GM12864 (cell line): ENCODE data around the gene LYZL1.

Source experiments
- DNase-seq: peaks from one replicate; pipeline ENCODE4 v3.0.0-alpha.2; 2011; ENCODE audit warnings: low read depth
- H3K4me3 ChIP-seq: 2 replicates; pipeline ENCODE4 v1.5.1; 2011; ENCODE audit warnings: mild to moderate bottlenecking, low read depth, low read length, control low read depth
- TF ChIP-seq, protein P1 (sequence below): IDR thresholded peaks from 2 replicates; pipeline ENCODE4 v1.5.1; 2011; ENCODE audit warnings: low read depth, mild to moderate bottlenecking, moderate library complexity, low read length, control low read depth, inconsistent platforms; ENCODE audit errors: missing control alignments

LYZL1 gene

DNA sequence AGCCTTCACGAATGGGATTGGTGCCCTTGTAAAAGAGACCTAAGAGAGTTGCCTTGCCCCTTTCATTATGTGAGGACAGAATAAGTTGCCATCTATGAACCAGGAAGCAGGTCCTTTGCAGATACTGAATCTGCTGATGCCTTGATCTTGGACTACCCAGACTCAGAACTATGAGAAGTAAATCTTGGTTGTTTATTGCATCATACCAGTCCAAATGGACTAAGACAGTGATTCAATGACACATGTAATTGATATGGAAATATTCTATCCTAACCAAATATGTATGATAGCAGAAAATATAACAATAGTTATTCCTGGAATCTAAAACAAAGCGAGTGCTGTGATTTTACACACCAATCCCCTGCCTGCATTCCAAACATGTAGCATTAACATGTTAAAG is 17.0 kb upstream of the LYZL1 start:
- DNase-seq = no peak

DNA sequence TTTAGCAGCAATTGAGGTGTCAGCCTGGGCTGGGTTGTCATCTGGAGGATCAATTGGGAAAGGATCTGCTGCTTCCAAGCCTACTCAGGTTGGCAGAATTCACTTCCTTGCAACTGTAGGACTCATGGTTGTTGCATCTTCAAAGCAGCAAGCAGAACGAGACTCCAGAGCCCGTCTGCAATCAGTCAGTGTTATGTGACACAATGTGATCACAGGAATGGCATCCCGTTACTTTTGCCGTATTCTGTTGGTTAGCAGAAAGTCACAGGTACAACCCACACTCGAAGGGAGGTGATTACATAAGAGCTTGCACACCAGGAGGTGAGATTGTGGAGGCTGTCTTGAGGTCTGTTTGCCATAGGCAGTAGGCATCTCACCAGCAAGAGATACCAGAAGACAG is 15.4 kb upstream of the LYZL1 start:
- DNase-seq = no peak
- H3K4me3 ChIP-seq = no peak overlapping the region
- TF ChIP-seq, protein P1, sequence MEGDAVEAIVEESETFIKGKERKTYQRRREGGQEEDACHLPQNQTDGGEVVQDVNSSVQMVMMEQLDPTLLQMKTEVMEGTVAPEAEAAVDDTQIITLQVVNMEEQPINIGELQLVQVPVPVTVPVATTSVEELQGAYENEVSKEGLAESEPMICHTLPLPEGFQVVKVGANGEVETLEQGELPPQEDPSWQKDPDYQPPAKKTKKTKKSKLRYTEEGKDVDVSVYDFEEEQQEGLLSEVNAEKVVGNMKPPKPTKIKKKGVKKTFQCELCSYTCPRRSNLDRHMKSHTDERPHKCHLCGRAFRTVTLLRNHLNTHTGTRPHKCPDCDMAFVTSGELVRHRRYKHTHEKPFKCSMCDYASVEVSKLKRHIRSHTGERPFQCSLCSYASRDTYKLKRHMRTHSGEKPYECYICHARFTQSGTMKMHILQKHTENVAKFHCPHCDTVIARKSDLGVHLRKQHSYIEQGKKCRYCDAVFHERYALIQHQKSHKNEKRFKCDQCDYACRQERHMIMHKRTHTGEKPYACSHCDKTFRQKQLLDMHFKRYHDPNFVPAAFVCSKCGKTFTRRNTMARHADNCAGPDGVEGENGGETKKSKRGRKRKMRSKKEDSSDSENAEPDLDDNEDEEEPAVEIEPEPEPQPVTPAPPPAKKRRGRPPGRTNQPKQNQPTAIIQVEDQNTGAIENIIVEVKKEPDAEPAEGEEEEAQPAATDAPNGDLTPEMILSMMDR = no peak

More for the DNA sequence above, 17.0 kb upstream of the LYZL1 start:
- H3K4me3 ChIP-seq = no peak overlapping the region
- TF ChIP-seq, protein P1 = no peak

DNA sequence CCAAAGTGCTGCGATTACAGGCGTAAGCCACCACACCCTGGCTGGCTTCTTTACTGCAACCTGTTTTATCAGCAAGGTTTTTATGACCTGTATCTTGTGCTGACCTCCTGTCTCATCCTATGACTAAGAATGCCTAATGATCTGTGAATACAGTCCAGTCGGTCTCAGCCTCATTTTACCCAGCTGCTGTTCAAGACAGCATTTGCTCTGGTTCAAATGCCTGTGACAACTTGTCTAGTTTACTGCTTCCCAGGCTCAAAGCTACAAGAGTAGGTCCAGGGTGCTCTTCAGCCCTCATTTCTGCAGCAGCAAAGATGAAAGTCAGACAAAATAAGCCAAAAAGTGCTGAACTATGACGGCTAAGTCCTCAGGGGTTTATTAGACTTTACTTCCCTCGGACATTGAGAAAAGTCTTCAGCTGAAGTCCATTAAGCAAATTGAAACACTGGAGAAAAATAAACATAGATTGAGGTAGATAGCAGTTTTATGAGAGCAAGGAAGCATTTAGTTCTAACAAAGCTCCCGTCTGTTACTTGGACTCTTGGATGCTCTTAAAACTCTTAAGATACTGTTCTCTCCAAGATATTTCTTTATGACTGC is 12.5 kb upstream of the LYZL1 start:
- TF ChIP-seq, protein P1 = no peak
- DNase-seq = no peak

DNA sequence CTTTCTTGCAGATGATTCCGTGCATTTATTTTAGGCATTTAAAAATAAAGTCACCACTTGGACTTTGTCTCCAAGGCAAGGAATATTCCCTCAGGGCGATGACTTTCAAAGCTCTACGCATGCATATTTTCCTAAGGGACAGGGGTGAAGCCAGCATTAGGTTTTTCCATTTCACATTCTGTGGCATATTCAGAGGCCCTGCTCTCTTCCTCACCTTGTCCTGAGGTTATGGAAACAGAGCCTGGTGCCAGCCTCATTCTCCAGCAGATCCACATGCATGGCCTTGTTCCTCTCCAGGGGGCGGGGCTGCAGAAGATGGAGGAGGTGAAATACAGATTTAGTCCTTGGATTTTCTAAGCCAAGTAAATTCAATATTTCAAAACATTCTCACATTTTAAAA is 11.6 kb upstream of the LYZL1 start:
- TF ChIP-seq, protein P1 = no peak
- DNase-seq = no peak
- no peak overlapping the region for H3K4me3 ChIP-seq

More for the DNA sequence above, 12.5 kb upstream of the LYZL1 start:
- H3K4me3 ChIP-seq = no peak overlapping the region

DNA sequence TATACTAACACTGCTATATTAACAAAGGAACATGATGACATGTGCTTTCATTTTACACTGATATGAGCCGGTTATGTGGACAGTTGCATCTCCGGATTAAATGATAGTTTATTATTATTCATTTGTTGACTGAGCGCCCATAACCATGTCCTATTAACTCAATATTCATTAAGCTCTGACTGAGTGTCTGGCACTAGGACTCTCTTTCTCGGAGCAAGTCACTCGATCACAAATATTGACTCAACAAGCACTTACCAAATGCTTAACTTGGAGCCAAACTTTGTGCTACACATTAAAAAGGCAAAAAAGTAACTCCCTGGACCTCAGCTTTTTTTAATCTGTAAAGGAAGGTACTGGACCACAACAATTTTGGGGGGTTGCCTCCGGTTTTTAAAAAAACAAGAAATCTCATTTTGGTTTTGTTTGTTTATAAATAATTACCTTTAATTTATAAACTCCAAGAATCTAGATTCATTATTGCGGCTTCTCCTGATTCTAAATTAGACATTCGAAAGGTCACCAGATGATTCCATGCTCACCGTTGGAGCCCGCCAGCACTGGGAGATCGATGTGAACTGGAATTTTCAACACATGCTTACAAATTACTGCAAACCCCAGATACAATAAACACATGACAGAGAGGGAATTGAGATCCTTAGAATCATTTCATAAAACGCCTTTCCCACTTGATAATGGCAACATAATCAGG is 8.9 kb upstream of the LYZL1 start:
- H3K4me3 ChIP-seq = no peak overlapping the region
- DNase-seq = no peak
- TF ChIP-seq, protein P1 = no peak

DNA sequence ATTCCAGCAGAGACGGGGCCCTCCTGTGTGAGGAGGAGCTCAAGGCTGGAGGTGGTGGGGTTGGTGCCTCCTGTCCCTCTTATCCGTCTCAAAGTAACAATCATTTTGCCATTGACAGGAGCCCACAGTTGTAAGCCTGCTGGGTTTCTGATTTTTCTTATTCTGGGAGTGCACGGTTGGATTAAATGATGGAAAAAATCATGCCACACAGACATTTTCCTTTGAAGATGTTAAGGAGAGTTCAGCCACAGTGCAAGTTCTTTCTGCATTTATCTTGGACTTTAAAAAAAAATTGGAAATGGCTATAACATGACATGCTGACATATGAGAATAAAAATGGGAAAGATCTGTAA is 8.4 kb upstream of the LYZL1 start:
- no peak overlapping the region for H3K4me3 ChIP-seq
- TF ChIP-seq, protein P1 = no peak

DNA sequence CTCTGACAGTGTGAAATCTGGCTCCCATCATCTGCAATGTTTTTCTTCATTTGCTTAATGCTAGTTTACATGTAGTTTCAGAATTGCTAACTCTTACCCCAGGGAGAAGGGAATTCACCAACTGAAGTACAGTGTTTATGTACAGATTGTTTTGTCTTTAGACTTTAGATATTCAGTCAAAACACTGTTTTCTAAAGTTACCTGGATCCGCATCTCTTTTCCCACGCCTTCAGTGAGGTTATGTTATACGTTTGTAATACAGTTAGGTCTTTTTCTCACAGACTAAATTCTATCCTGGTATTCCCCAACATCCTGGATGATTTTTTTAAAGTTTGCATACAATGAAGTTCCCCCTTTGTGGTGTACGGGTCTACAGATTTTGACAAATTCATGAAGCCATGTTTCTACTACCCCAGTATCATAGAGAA is 3.2 kb upstream of the LYZL1 start:
- no peak overlapping the region for H3K4me3 ChIP-seq
- peak; percentile 33 for DNase-seq
- TF ChIP-seq, protein P1 = no peak

More for the DNA sequence above, 8.4 kb upstream of the LYZL1 start:
- DNase-seq = no peak
